AG04449 (cell line): ENCODE measurements around the gene NDUFS1.

ENCODE experiments used
- CTCF ChIA-PET: fragments of 350-600 bp; formaldehyde crosslinking; extraction: SDS; loops from one replicate; lab custom pipeline; 2021; ENCODE audit warnings: antibody characterized with exemption; lab: Yijun Ruan, JAX
- POLR2A ChIA-PET: fragments of 400-600, 350-600 bp; formaldehyde crosslinking; extraction: SDS; loops from one replicate; lab custom pipeline; 2020; ENCODE audit warnings: antibody characterized with exemption, inconsistent platforms; lab: Yijun Ruan, JAX
- DNase-seq: peaks from one replicate; pipeline ENCODE4 v3.0.0-alpha.2; 2010; ENCODE audit warnings: low read depth, low spot score
- H3K4me3 ChIP-seq: 2 replicates; pipeline ENCODE4 v1.5.1; 2011; ENCODE audit warnings: low read depth, mild to moderate bottlenecking, control low read depth, low read length
- TF ChIP-seq, protein P1 (sequence below): IDR thresholded peaks from one replicate; pipeline ENCODE4 v1.5.1; 2011; ENCODE audit warnings: mild to moderate bottlenecking, moderate library complexity, low read length, control low read depth, inconsistent platforms; ENCODE audit not compliant: insufficient read depth; ENCODE audit errors: missing control alignments

NDUFS1 gene

DNA sequence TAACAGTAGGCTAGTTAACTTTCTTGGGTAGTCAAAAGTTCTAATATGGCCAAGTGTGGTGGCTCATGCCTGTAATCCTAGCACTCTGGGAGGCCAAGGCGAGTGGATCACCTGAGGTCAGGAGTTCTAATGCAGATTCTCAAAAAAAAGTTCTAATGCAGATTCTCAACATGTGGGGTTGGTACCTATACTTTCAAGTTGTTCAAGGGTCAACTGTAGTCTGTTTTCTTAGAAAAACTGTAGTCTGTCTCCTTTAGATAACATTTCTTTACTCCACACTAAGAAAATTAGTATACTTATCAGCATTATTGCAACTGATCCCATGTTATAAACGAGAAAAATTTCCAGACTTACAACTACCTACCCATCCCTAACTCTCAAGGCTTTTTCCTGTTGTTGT lies 89.8 kb downstream of the NDUFS1 start:
- ChIA-PET POLR2A (no interaction called here), CTCF (no interaction called here)
- H3K4me3 ChIP-seq, result no peak overlapping the region
- TF ChIP-seq, protein P1, sequence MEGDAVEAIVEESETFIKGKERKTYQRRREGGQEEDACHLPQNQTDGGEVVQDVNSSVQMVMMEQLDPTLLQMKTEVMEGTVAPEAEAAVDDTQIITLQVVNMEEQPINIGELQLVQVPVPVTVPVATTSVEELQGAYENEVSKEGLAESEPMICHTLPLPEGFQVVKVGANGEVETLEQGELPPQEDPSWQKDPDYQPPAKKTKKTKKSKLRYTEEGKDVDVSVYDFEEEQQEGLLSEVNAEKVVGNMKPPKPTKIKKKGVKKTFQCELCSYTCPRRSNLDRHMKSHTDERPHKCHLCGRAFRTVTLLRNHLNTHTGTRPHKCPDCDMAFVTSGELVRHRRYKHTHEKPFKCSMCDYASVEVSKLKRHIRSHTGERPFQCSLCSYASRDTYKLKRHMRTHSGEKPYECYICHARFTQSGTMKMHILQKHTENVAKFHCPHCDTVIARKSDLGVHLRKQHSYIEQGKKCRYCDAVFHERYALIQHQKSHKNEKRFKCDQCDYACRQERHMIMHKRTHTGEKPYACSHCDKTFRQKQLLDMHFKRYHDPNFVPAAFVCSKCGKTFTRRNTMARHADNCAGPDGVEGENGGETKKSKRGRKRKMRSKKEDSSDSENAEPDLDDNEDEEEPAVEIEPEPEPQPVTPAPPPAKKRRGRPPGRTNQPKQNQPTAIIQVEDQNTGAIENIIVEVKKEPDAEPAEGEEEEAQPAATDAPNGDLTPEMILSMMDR, result no peak
- DNase-seq, result no peak

DNA sequence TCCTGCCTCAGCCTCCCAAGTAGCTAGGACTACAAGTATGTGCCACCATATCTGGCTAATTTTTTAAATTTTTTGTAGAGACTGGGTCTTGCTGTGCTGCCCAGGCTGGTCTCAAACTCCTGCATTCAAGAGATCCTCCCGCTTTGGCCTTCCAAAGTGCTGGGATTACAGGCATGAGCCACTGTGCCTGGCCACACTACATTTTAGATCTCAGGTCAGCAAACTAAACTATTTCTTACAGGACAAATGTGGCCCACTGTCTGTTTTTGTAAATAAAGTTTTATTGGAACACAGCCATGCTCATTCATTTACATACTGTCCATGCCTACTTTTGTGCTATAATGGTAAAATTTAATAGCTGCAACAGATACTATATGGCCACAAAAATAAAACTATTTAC lies 91.0 kb downstream of the NDUFS1 start:
- H3K4me3 ChIP-seq, result no peak overlapping the region
- ChIA-PET CTCF (no interaction called here), POLR2A (no interaction called here)
- DNase-seq, result no peak
- TF ChIP-seq, protein P1, result no peak
